ENCODE data around the gene TTC28. TPM values are rescaled to one million over a fixed set of nuclear protein-coding genes. Genes with fewer than 3 reads are reported as not detected.
"Not testable (repeated sequence)": the region's sequence is repeated elsewhere in the genome, so short reads cannot be mapped to it uniquely, and the experiment has no call there.

Gene TTC28
- total RNA-seq, 2 donors from 2014 or later: 8.8 to 12.0 TPM

GRCh38 chr22:28207281-28208030 lies 472.2 kb downstream of the TTC28 start:
- no peak for ATAC-seq
- intact Hi-C loops (cut with DNase I, micrococcal nuclease): no loop called here

DNA sequence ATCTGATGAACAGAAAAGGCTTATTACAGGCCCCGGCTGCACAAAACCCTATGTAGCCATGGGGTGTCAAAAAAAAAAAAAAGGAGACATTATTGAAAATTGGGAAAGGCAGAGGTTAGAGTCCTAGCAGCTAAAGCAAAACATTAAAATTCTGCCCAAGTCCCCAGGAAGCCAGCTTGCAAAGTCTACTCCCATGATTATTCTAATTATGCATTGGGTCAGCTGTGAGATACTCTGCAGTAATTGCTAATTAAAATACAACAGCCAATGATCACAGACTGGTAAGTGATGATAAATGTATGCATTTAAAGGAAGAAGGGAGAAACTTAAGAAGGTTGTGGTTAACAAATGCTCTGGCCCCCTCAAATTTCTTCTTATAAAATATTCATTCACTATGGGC lies 473.7 kb downstream of the TTC28 start:
- ATAC-seq (no peak), DNase-seq (no peak)
- intact Hi-C loops (cut with DNase I, micrococcal nuclease): no loop called here

More at GRCh38 chr22:28207281-28208030, 472.2 kb downstream of the TTC28 start:
- DNase-seq: no peak

DNA sequence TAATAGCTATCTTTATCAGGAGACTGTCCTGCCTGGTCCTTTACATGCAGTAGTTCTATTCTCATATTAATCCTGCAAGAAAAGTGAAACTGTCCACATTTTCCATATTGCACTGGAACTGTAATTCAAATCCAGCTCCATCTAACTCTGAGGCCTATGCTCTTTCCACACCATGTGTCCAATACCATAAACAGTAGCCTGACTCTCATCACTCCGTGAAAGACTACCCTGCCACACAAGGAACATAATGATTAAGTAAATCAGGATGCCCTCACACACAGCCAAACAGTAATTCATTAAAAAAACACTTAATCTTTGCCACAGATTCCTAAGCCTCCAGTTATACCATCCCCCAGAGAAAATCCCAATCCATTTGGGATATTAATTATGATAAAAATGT lies 475.3 kb downstream of the TTC28 start:
- DNase-seq: no peak
- no peak for ATAC-seq
- intact Hi-C loops (cut with DNase I, micrococcal nuclease): no loop called here

- intact Hi-C loops (cut with DNase I, micrococcal nuclease): no loop called here
- DNase-seq: no peak
- ATAC-seq: no peak
Observed at GRCh38 chr22:28203286-28203685, 476.4 kb downstream of the TTC28 start.

DNA sequence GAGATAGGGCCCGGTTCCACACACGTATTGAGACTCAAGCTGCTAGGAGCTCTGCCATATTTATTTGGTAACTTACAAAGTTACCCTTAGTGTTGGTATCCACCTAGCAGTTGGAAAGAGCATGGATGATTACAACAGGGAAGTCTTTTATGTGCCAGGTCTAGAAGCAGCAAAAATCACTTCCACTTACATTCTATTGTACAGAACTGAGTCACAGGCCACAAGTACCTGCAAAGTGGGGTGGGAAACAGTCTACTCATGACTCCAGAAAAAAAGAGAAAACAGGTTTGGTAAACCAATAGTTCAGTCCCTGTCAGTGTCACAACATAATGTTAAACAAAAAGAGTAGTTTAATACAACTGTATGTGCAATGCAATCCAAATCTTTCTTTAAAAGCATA lies 480.9 kb downstream of the TTC28 start:
- no peak for ATAC-seq
- DNase-seq: no peak
- intact Hi-C loops (cut with DNase I, micrococcal nuclease): no loop called here

DNA sequence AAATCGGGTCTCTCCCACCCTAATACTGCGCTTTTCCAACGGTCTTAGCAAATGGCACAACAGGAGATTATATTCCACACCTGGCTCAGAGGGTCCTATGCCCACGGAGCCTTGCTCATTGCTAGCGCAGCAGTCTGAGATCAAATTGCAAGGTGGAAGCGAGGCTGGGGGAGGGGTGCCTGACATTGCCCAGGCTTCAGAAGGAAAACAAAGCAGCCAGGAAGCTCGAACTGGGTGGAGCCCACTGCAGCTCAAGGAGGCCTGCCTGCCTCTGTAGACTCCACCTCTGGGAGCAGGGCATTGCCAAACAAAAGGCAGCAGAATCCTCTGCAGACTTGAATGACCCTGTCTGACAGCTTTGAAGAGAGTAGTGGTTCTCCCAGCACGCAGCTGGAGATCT lies 488.1 kb downstream of the TTC28 start:
- intact Hi-C loops (cut with DNase I, micrococcal nuclease); DNase-seq; ATAC-seq: not testable (repeated sequence)

GRCh38 chr22:28188178-28188879 lies 491.3 kb downstream of the TTC28 start:
- intact Hi-C loops (cut with DNase I, micrococcal nuclease): no loop called here
- DNase-seq (no peak), ATAC-seq (no peak)

DNA sequence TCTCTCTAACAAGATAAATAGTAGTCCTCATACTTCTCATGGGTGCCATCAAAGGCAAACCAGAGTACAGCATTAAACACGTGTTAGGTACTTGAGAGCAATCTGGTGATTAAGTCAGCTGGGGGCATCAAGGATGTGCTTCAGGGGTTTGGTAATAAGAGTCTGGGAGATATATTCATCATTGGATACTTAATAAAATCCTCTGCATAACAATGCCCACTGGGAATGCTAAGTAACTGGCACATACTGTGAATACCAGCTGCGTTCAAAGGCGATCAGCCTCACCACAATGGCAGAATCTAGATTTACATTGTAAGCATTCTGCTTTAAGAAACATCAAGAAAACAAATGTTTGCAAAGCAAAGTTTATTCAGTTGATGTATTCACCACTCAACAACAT lies 492.0 kb downstream of the TTC28 start:
- intact Hi-C loops (cut with DNase I, micrococcal nuclease): no loop called here
- no peak for ATAC-seq
- no peak for DNase-seq

- intact Hi-C loops (cut with DNase I, micrococcal nuclease): no loop called here
- no peak for DNase-seq
- ATAC-seq: no peak
Observed at GRCh38 chr22:28186641-28187040, 493.0 kb downstream of the TTC28 start.

DNA sequence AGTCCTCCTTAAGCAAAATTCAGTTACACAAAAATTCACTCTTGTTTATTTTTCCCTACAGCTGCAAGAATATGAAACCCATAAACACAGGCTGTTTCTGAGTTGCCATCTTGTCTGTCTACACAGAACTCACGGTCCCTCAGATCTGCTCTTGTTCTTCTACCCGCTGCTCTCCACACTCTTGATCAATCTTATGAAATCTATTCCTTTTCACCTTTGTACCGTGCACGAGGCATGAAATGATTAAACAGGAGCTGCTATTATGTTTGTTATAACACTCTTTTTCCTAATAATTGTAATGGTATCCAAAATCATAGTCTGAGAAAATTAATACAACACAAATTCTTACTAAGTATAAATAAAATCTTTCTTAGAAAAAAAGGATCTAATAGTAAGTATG lies 494.5 kb downstream of the TTC28 start:
- intact Hi-C loops (cut with DNase I, micrococcal nuclease): no loop called here
- no peak for ATAC-seq
- no peak for DNase-seq

DNA sequence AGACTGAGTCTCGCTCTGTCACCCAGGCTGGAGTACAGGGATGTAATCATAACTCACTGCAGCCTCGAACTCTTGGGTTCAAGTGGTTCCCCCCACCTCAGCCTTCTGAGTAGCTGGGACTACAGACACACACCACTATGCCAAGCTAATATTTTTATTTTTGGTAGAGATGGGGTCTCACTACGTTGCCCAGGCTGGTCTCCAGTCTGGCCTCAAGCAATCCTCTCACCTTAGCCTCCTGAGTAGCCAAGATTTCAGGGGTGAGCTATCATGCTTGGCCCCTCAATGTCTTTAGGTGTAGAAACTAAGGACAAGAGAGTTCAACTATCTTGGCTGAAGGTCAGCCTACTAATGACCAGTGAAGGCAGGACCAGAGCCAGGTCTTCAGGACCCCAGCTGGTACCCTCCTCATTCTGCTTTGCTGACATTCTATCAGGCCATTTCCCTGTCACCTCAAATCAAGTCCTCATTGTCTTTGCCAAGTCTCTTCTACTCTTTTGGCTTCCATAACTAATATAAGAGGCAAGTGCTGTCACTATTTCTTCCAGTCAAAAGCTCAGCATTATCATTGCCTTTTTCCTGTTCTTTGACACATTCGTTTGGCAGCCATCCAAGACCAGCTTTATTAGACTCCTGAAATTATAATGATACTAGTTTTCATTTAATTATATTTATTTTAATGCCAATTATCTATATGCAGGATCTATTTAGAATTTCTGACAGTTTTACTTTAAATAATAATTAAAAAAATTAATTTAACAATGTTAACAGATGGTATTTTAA lies 496.4 kb downstream of the TTC28 start:
- no peak for ATAC-seq
- intact Hi-C loops (cut with DNase I, micrococcal nuclease): no loop called here
- no peak for DNase-seq

DNA sequence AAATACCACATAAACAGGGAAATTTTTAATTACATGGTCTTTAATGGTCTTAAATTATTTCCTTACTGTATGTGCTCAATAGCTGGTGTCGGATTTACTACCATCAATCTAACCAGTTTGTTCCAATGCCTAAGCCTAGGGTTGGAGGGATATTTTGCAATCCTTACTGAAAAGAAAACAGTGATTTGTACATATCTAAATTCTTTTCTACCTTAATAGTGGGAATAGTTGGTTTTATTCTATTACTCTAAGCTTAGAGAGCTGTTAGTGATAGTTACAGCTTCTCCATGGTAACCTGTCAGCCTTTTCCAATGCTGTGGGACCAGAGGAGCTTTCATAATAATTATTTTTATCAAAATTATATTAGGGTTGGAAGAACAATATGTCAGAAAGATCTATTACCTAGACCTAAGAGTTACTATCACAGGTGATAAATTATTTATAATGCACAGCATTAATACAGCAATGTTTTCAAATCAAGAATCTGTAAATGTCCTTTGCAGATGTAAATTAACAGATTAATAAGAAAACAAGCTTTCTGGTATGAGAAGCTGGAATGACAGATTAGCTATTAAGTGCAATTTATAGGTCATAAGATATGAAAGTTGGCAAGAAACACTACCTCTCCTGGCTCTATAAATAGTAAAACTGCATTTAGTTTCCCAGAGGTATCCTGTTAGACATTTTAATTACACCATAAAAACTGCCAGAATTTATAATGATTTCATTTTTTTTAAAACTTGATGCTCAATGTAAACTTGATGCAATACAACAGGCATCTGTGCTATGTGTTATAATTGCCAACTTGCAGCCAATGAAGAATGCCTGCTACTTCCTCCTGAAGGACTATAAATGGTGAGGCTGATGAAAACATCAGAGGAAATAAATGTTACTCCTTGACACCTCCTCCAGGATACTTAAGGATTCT lies 498.6 kb downstream of the TTC28 start:
- DNase-seq: no peak
- intact Hi-C loops (cut with DNase I, micrococcal nuclease): no loop called here
- ATAC-seq: no peak

DNA sequence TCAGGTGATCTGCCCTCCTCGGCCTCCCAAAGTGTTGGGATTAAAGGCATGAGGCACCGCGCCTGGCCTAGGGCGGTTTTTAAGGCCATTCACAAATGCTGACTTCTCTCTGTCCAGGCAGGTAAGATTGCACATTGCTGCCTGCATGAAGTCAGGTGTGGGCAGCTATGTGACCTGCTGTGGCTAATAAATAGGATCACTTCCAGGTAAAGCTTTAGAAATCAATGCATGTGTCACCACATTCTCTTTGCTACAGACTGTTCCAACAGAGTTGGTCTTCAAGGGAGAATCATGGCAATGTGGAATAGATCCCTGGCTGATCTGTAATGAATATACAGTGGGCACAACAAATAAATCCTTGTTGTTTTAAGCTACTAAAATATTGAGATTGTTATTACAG lies 500.2 kb downstream of the TTC28 start:
- DNase-seq (no peak), ATAC-seq (no peak)
- intact Hi-C loops (cut with DNase I, micrococcal nuclease): no loop called here

GRCh38 chr22:28175730-28176492 lies 503.7 kb downstream of the TTC28 start:
- ATAC-seq (no peak), DNase-seq (no peak)
- intact Hi-C loops (cut with DNase I, micrococcal nuclease): no loop called here

- intact Hi-C loops (cut with DNase I, micrococcal nuclease): no loop called here
- ATAC-seq: no peak
- no peak for DNase-seq
Observed at GRCh38 chr22:28174509-28174908, 505.1 kb downstream of the TTC28 start.

- no peak for DNase-seq
- intact Hi-C loops (cut with DNase I, micrococcal nuclease): no loop called here
- peak; percentile 86 for ATAC-seq
Observed at GRCh38 chr22:28172892-28173670, 506.6 kb downstream of the TTC28 start.

DNA sequence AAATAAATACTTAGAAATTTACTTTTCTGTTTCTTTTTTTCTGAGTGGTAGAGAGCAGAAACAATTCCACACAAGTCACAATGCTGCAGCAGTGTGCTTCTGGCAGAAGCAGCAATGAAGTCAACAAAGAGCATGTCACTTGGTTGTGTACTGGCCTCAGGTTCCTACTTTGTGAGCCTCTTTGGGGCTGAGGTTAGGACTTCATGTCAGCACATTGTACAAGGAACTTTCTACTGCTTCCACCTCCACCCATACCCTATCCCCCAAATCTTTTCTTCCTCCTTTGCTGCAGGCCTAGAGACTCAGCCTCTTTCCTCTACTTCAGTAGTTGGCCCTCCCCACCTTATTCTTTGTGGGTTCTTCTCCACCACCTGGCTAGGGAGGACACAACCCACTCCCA lies 507.9 kb downstream of the TTC28 start:
- DNase-seq: no peak
- ATAC-seq: no peak
- intact Hi-C loops (cut with DNase I, micrococcal nuclease): no loop called here

Measured in left colon (tissue), 2 donors.